ENCODE measurements around the gene C9orf78. TPM values are rescaled to one million over a fixed set of nuclear protein-coding genes. Genes with fewer than 3 reads are reported as not detected.

The C9orf78 gene
- total RNA-seq, 1 donor from 2014 or later = 30.8 TPM

- Mint-ChIP-seq H3K27ac (no peak overlapping the region), H3K4me1 (ENCODE audit: low read depth) (no peaks in the 10 kb centered on the region), H3K4me3 (ENCODE audit: low read depth) (no peak overlapping the region), H3K36me3 (ENCODE audit: insufficient read depth) (peaks cover 14% of the 10 kb centered on the region), H3K27me3 (no peaks in the 10 kb centered on the region), H3K9me3 (ENCODE audit: low read depth) (no peaks in the 10 kb centered on the region)
- no peak for DNase-seq (ENCODE audit: low spot score, unreplicated experiment)
- TF ChIP-seq CTCF (IDR thresholded peaks at IDR 0.05; ENCODE audit: unreplicated experiment) = no peak
Measured at GRCh38 chr9:129868872-129869486, 33.9 kb upstream of the C9orf78 start.

- DNase-seq (ENCODE audit: low spot score, unreplicated experiment) = no peak
- H3K27me3 Mint-ChIP-seq = no peaks in the 10 kb centered on the region
- H3K36me3 Mint-ChIP-seq (ENCODE audit: insufficient read depth) = peaks cover 17% of the 10 kb centered on the region
- no peak for TF ChIP-seq CTCF (IDR thresholded peaks at IDR 0.05; ENCODE audit: unreplicated experiment)
- H3K4me3 Mint-ChIP-seq (ENCODE audit: low read depth) = no peak overlapping the region
- no peaks in the 10 kb centered on the region for H3K9me3 Mint-ChIP-seq (ENCODE audit: low read depth)
- H3K4me1 Mint-ChIP-seq (ENCODE audit: low read depth) = no peaks in the 10 kb centered on the region
- H3K27ac Mint-ChIP-seq = no peak overlapping the region
Measured at GRCh38 chr9:129868023-129868871, 33.2 kb upstream of the C9orf78 start.

GRCh38 chr9:129867136-129868022 is 32.3 kb upstream of the C9orf78 start:
- TF ChIP-seq CTCF (IDR thresholded peaks at IDR 0.05; ENCODE audit: unreplicated experiment) = no peak
- no peak for DNase-seq (ENCODE audit: low spot score, unreplicated experiment)
- Mint-ChIP-seq H3K27me3 (no peaks in the 10 kb centered on the region), H3K27ac (no peak overlapping the region), H3K36me3 (ENCODE audit: insufficient read depth) (peaks cover 17% of the 10 kb centered on the region), H3K4me3 (ENCODE audit: low read depth) (no peak overlapping the region), H3K4me1 (ENCODE audit: low read depth) (no peaks in the 10 kb centered on the region), H3K9me3 (ENCODE audit: low read depth) (no peaks in the 10 kb centered on the region)

- DNase-seq (ENCODE audit: low spot score, unreplicated experiment) = no peak
Measured at GRCh38 chr9:129866394-129867135, 31.5 kb upstream of the C9orf78 start.

More at GRCh38 chr9:129866394-129867135, 31.5 kb upstream of the C9orf78 start:
- Mint-ChIP-seq H3K27me3 (no peaks in the 10 kb centered on the region), H3K27ac (no peak overlapping the region), H3K36me3 (ENCODE audit: insufficient read depth) (peaks cover 20% of the 10 kb centered on the region), H3K4me1 (ENCODE audit: low read depth) (no peaks in the 10 kb centered on the region), H3K4me3 (ENCODE audit: low read depth) (no peak overlapping the region), H3K9me3 (ENCODE audit: low read depth) (no peaks in the 10 kb centered on the region)
- TF ChIP-seq CTCF (IDR thresholded peaks at IDR 0.05; ENCODE audit: unreplicated experiment) = no peak

All from progenitor cell of endocrine pancreas (in vitro differentiated cells).